GM19452 (cell line): ENCODE measurements around the gene CFAP77.
"Not testable (repeated sequence)": the region's sequence is repeated elsewhere in the genome, so short reads cannot be mapped to it uniquely, and the experiment has no call there.

Experiments
- ATAC-seq: cut with Tn5 transposase; IDR thresholded peaks from one replicate; pipeline ENCODE4 v1.9.1; 2021; ENCODE audit not compliant: unreplicated experiment

Gene CFAP77

GRCh38 chr9:132545578-132545977 is 135.6 kb downstream of the CFAP77 start:
- no peak for ATAC-seq

GRCh38 chr9:132546148-132547051 is 136.4 kb downstream of the CFAP77 start:
- ATAC-seq: no peak

- ATAC-seq: no peak
Observed at GRCh38 chr9:132547052-132547431, 137.0 kb downstream of the CFAP77 start.

GRCh38 chr9:132547436-132547835 is 137.4 kb downstream of the CFAP77 start:
- ATAC-seq: no peak

GRCh38 chr9:132547976-132548730 is 138.1 kb downstream of the CFAP77 start:
- no peak for ATAC-seq

GRCh38 chr9:132548751-132549640 is 139.0 kb downstream of the CFAP77 start:
- no peak for ATAC-seq

- no peak for ATAC-seq
Observed at GRCh38 chr9:132551556-132551955, 141.5 kb downstream of the CFAP77 start.

GRCh38 chr9:132552041-132552440 is 142.0 kb downstream of the CFAP77 start:
- ATAC-seq: no peak

GRCh38 chr9:132554755-132555154 is 144.7 kb downstream of the CFAP77 start:
- ATAC-seq: no peak

GRCh38 chr9:132555528-132555927 is 145.5 kb downstream of the CFAP77 start:
- ATAC-seq: no peak

- ATAC-seq: no peak
Observed at GRCh38 chr9:132556235-132556634, 146.2 kb downstream of the CFAP77 start.

- ATAC-seq: no peak
Observed at GRCh38 chr9:132556714-132557113, 146.7 kb downstream of the CFAP77 start.

- no peak for ATAC-seq
Observed at GRCh38 chr9:132557159-132557558, 147.1 kb downstream of the CFAP77 start.

- no peak for ATAC-seq
Observed at GRCh38 chr9:132559711-132560110, 149.7 kb downstream of the CFAP77 start.

GRCh38 chr9:132560616-132561202 is 150.7 kb downstream of the CFAP77 start:
- ATAC-seq: no peak

GRCh38 chr9:132562306-132562573 is 152.2 kb downstream of the CFAP77 start:
- no peak for ATAC-seq

GRCh38 chr9:132564526-132564925 is 154.5 kb downstream of the CFAP77 start:
- ATAC-seq: no peak

- ATAC-seq: not testable (repeated sequence)
Observed at GRCh38 chr9:132568787-132569186, 158.8 kb downstream of the CFAP77 start.

GRCh38 chr9:132571806-132572600 is 162.0 kb downstream of the CFAP77 start:
- no peak for ATAC-seq

- ATAC-seq: no peak
Observed at GRCh38 chr9:132572921-132573320, 162.9 kb downstream of the CFAP77 start.
